HG03139 (cell line): ENCODE measurements around the gene TMEM109.
A peak's percentile ranks its signal among the peaks of the same experiment; 100 is the strongest.

Experiments
- ATAC-seq: cut with Tn5 transposase; IDR thresholded peaks from one replicate; pipeline ENCODE4 v1.9.1; 2021; ENCODE audit not compliant: unreplicated experiment

TMEM109 gene

GRCh38 chr11:60939855-60940254 is 25.9 kb downstream of the TMEM109 start:
- no peak for ATAC-seq

- no peak for ATAC-seq
These were observed 27.6 kb downstream of the TMEM109 start for GRCh38 chr11:60941371-60942119.

GRCh38 chr11:60942219-60942618 is 28.3 kb downstream of the TMEM109 start:
- no peak for ATAC-seq

- no peak for ATAC-seq
These were observed 29.1 kb downstream of the TMEM109 start for GRCh38 chr11:60942970-60943565.

GRCh38 chr11:60944490-60945294 is 30.7 kb downstream of the TMEM109 start:
- no peak for ATAC-seq

GRCh38 chr11:60945295-60945667 is 31.3 kb downstream of the TMEM109 start:
- no peak for ATAC-seq

GRCh38 chr11:60946601-60947264 is 32.8 kb downstream of the TMEM109 start:
- ATAC-seq: no peak

- ATAC-seq: no peak
These were observed 33.7 kb downstream of the TMEM109 start for GRCh38 chr11:60947700-60948099.

GRCh38 chr11:60948250-60948649 is 34.3 kb downstream of the TMEM109 start:
- ATAC-seq: no peak

- no peak for ATAC-seq
These were observed 36.1 kb downstream of the TMEM109 start for GRCh38 chr11:60950024-60950423.

GRCh38 chr11:60950933-60951605 is 37.1 kb downstream of the TMEM109 start:
- ATAC-seq: no peak

- ATAC-seq: no peak
These were observed 37.6 kb downstream of the TMEM109 start for GRCh38 chr11:60951606-60951903.

- peak; percentile 55 for ATAC-seq
These were observed 38.2 kb downstream of the TMEM109 start, which contains the start of gene SLC15A3 for GRCh38 chr11:60951904-60952741. Gene SLC15A3, minus strand, starts transcription at chr11:60952176. Its CDS starts 625 bp downstream, at chr11:60951551.

- ATAC-seq: no peak
These were observed 38.8 kb downstream of the TMEM109 start for GRCh38 chr11:60952742-60953170.

GRCh38 chr11:60953781-60954180 is 39.8 kb downstream of the TMEM109 start:
- ATAC-seq: no peak

- ATAC-seq: no peak
These were observed 40.5 kb downstream of the TMEM109 start for GRCh38 chr11:60954421-60954820.

GRCh38 chr11:60955571-60955970 is 41.6 kb downstream of the TMEM109 start:
- no peak for ATAC-seq

GRCh38 chr11:60957188-60957587 is 43.2 kb downstream of the TMEM109 start:
- ATAC-seq: no peak

GRCh38 chr11:60959431-60959830 is 45.5 kb downstream of the TMEM109 start:
- ATAC-seq: no peak

- no peak for ATAC-seq
These were observed 46.4 kb downstream of the TMEM109 start for GRCh38 chr11:60960405-60960804.
